ENCODE results near the gene SMIM44.

The SMIM44 gene

GRCh38 chr19:3478409-3479176 lies 4.6 kb downstream of the SMIM44 start:
- DNase-seq (ENCODE audit: low read depth in 2 of 2, low spot score in 1 of 2): no peak

- DNase-seq (ENCODE audit: low read depth in 2 of 2, low spot score in 1 of 2): no peak
Observed at GRCh38 chr19:3477951-3478350, 5.3 kb downstream of the SMIM44 start.

- DNase-seq (ENCODE audit: low read depth in 2 of 2, low spot score in 1 of 2): no peak
Observed at GRCh38 chr19:3477506-3477905, 5.7 kb downstream of the SMIM44 start.

GRCh38 chr19:3476830-3477229 lies 6.4 kb downstream of the SMIM44 start:
- no peak for DNase-seq (ENCODE audit: low read depth in 2 of 2, low spot score in 1 of 2)

GRCh38 chr19:3475449-3475848 lies 7.8 kb downstream of the SMIM44 start:
- no peak for DNase-seq (ENCODE audit: low read depth in 2 of 2, low spot score in 1 of 2)

- DNase-seq (ENCODE audit: low read depth in 2 of 2, low spot score in 1 of 2): no peak
Observed at GRCh38 chr19:3474614-3475013, 8.6 kb downstream of the SMIM44 start.

GRCh38 chr19:3474010-3474409 lies 9.2 kb downstream of the SMIM44 start:
- no peak for DNase-seq (ENCODE audit: low read depth in 2 of 2, low spot score in 1 of 2)

GRCh38 chr19:3471954-3472655 lies 11.1 kb downstream of the SMIM44 start:
- DNase-seq (ENCODE audit: low read depth in 2 of 2, low spot score in 1 of 2): no peak

- DNase-seq (ENCODE audit: low read depth in 2 of 2, low spot score in 1 of 2): no peak
Observed at GRCh38 chr19:3470500-3471128, 12.6 kb downstream of the SMIM44 start.

GRCh38 chr19:3469638-3470499 lies 13.4 kb downstream of the SMIM44 start:
- DNase-seq (ENCODE audit: low read depth in 2 of 2, low spot score in 1 of 2): no peak

- DNase-seq (ENCODE audit: low read depth in 2 of 2, low spot score in 1 of 2): no peak
Observed at GRCh38 chr19:3468211-3468610, 15.0 kb downstream of the SMIM44 start.

- no peak for DNase-seq (ENCODE audit: low read depth in 2 of 2, low spot score in 1 of 2)
Observed at GRCh38 chr19:3467437-3468198, 15.6 kb downstream of the SMIM44 start.

- no peak for DNase-seq (ENCODE audit: low read depth in 2 of 2, low spot score in 1 of 2)
Observed at GRCh38 chr19:3466635-3467034, 16.6 kb downstream of the SMIM44 start.

- DNase-seq (ENCODE audit: low read depth in 2 of 2, low spot score in 1 of 2): no peak
Observed at GRCh38 chr19:3465552-3465951, 17.7 kb downstream of the SMIM44 start.

- no peak for DNase-seq (ENCODE audit: low read depth in 2 of 2, low spot score in 1 of 2)
Observed at GRCh38 chr19:3464587-3465235, 18.5 kb downstream of the SMIM44 start.

GRCh38 chr19:3463714-3464586 lies 19.3 kb downstream of the SMIM44 start:
- no peak for DNase-seq (ENCODE audit: low read depth in 2 of 2, low spot score in 1 of 2)

GRCh38 chr19:3462991-3463713 lies 20.1 kb downstream of the SMIM44 start:
- DNase-seq (ENCODE audit: low read depth in 2 of 2, low spot score in 1 of 2): no peak

- DNase-seq (ENCODE audit: low read depth in 2 of 2, low spot score in 1 of 2): no peak
Observed at GRCh38 chr19:3459965-3460582, 23.2 kb downstream of the SMIM44 start.
